Ramos (cell line): Measurements from ENCODE around the gene ARHGEF5.
"Not testable (repeated sequence)": the region's sequence is repeated elsewhere in the genome, so short reads cannot be mapped to it uniquely, and the experiment has no call there.

Source experiments
- in situ Hi-C: fragments of 300-500 bp; cut with MboI; formaldehyde crosslinking; loops from one replicate; pipeline ENCODE4 v1.14.3; 2022; ENCODE audit warnings: low sequenced_read_pairs; ENCODE audit not compliant: unreplicated experiment

The ARHGEF5 gene

DNA sequence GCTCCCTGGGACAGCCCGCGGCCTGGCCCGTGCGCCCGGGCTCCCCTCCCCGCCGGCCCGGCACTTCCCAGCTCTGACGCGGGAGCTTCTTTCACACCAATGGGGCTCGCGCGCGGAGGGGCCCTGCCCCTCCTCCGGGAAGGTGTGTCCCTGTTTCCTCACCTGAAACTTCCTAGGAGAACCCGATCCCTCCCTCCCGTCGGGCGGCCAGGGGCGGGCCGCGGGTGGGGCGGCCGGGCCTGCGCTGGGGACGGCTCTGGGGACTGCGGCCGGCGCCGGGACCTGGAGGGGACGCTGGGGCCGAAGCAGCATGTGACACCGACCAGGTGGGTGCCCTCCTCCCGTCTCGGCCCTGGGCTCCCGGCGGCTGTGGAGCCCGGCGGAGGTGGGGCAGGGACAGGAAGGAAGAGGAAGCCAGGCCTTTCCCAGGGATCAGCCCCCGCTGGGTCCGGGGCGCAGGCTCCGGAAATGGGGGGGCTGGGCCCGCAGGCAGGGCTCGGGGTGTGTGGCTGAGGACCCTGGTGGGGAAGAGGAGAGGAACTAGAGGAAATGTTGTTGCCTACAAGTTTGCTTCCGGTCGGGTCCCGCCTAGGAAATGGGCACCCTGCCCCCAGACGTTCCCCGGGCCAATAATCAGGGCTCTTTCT lies at the start of gene ARHGEF5:
Gene ARHGEF5 (plus strand): TSS at position 227 of the 647 bp plus-strand sequence. CDS start 7,268 bp downstream, outside the sequence.
- in situ Hi-C loops = not testable (repeated sequence)

DNA sequence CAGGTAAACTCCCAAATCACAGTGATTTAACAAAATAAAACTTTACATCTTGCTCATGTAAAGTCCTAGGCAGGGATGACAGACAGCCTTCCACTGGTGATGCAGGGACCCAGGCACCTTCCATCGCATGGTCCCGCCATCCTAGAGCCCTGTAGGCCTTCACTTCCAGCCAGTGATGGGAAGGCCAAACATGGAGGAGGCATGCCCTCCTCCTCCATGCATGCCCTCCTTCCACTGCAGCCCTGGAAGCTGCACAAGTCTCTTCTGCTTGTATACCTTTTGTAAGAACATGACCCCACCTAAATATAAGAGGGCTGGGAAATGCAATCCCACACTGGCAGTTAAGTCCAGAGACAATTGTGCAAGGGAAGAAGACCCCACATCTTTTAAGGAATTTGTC lies 45.5 kb upstream of the ARHGEF5 start:
- in situ Hi-C loops = not testable (repeated sequence)

DNA sequence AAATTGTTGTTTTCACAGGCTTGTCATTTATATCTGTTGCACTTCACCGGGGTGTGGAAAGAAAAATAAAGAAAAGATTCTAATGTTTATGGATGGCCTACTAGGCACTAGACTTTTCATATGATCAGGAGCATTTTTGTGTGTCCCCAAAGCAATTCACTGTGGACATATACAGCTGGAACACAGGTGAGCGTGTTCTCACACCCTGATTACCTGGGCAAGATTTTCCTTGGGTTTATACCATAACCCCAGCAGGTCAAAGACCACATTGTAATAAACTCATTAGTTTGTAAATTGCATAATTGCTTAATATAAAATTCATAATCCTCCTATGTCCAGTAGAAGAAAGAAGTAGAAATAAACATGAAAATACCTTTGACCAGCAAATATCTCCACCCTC lies 44.0 kb upstream of the ARHGEF5 start:
- in situ Hi-C loops = not testable (repeated sequence)

DNA sequence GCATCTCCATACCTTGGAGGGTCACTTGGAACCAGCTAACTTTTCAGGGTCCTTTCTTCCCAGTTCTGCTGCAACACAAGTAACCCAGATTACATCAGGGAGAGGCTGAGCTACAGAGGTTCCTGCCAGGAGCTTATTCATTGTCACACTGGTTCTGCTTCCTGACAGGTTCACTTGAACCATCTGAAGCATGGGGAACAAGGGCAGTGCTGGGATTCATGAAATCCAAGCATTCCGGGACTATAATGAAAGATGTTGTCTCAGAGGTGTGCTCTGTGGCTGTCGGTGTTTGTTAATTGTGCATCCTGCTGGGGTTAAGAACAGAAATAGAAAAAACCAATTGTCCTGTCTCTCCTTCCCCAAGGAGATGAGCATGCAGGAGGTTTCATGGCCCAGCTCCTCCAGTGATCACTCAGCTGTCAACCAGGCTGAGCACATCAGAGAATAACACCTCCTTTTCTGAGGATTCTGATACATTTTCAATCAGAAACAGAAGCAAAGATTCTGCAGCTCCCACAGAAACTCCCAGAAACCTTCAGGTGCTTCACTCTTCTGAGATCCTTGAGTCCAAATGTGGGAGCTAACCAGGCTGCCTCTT lies 43.2 kb upstream of the ARHGEF5 start, which contains the start of gene OR2A1:
Gene OR2A1 (plus strand): TSS at position 548 of the 598 bp plus-strand sequence. CDS start 5,706 bp downstream, outside the sequence.
- in situ Hi-C loops = not testable (repeated sequence)

DNA sequence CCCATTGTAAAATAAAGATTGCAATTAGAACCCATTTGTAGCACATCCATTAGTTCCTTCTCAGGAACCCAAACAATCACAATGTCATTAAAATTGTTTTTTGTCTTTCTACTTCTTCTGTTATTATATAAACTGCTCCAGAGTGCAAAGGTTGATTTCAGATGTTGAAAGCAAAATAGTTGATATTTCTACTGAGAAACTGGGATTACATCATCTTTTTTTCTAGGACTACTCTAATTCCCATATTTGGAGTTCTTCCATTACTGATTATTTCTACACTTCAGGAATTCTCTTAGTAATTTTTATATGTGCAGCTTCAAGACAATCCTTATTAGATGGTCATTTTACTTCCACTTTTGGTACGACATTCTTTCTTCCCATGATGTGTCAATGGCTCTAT lies 37.7 kb upstream of the ARHGEF5 start:
- in situ Hi-C loops = not testable (repeated sequence)

DNA sequence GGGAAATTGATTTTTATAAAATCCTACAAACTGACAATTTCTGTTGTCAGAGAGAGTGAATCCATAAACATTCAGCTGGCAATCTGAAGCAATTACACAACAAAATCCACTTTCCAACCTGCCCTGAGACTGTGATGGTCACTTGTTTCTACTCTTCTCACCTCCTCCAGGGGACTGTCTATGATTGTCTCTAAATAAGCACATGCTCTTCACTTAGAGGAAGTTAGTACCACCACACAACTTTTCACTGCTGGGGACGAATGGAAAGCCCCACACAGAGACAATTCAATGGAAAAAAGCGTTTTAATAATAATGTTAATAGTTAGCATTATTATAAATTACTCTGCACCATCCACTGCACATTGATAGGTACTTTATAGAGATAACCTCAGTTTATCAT lies 35.7 kb upstream of the ARHGEF5 start:
- in situ Hi-C loops = not testable (repeated sequence)

DNA sequence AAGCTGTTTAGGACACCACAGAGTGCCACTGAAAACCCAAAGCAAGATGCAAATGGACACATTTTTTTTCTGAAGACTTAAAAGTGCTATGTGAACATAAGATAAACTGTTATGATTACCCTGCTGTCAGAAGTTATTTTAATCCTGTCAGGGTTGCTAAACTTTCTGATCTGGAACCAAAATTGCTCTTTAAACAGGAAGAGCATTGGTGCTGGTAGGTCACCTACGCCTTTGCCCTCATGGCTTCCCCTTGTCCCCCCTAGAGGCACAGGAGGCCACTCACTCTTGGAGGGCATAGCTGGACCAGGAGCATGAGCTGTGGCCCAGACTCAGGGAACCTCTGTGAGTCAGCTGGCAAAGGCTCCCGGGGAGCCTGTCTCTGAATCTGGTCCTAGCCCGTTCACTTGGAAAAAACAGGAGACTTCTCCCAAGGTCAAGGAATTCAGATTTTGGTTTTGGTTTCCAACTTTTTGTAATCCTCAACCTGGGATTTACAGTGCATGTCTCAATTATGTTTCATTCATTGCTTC lies 33.5 kb upstream of the ARHGEF5 start:
- in situ Hi-C loops = not testable (repeated sequence)

DNA sequence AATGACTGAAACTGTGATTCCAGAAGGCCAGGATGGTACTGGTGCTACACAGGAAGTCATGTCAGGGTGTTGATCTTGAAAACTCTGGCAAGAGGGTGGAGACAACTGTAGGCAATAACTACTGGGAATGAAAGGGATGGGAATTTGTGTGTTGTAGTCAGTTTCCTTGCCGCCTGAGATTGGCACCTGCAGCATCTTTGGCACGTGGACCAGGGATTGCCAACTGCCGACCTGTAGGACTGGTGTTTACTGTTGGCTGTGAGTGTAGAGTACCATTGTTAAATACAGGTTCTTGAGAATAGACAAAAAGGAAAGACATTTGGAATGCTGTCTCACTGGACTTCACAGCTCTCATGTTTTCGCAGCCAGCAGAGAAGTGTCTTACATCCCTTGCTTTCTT lies 31.8 kb upstream of the ARHGEF5 start:
- in situ Hi-C loops = not testable (repeated sequence)

DNA sequence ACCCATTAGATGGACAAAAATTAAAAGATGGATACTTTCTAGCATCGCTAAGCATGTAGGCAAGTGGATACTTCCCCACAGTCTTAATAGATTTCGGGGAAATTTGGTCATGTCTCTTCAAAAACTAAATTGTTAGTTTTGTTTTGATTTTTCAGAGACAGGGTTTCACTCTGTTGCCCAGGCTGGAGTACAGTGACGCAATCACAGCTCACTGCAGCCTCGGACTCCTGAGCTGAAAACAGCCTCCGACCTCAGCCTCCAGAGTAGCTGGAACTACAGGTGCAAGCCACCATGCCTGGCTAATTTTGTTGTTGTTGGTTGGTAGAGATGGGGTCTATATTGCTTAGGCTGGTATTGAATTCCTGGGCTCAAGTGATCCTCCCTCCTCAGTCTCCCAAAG lies 29.3 kb upstream of the ARHGEF5 start:
- in situ Hi-C loops = not testable (repeated sequence)

DNA sequence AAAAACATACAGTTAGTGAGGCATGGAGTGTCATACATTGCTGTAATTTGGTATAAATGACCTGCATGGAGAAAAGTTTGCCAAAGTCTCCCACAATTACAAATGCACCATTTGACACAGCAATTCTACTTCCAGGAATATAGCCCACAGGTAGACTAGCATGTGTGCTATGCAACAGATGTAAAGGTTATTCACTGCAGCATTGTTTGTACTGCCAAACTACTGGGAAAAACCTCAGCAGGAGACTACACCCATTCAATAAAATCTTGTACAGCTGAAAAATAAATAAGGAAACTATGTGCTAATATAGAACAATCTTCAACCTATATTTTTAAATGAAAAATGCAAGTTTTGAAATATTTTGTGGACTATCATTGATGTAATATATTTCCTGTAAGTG lies 25.2 kb upstream of the ARHGEF5 start:
- in situ Hi-C loops = not testable (repeated sequence)

DNA sequence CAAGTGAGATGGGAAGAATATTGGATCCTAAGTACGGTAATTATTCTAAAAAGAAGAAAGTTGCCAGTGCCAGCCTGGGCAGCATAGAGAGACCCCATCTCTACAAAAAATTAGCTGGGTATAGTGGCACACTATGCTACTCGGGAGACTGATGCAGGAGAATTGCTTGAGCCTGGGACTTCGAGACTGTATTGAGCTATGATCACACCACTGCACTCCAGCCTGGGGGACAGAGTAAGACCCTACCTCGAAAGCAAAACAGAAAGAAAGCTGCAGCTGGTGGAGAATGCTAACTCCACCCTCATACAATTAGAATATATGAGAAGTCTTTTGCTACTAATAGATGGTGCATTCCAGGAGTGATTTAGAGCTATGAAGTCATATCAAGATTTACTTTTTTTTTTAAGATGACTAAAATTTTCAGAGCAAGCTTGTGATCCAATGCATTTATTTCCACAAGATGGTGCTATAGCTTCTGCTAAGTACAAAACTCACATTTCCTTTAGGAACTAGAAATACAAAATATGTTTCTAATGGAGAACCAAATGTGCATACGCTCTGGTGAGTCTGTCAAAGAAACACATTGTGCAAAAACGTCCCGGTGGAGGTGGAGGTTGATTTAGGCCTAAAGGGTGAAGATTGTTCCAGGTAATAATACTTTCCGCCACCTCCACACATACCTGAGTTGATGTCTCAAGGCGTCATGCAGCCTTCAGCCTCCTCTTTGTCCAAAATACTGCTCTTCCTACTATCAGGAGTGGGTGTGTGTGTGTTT lies 23.8 kb upstream of the ARHGEF5 start:
- in situ Hi-C loops = not testable (repeated sequence)

DNA sequence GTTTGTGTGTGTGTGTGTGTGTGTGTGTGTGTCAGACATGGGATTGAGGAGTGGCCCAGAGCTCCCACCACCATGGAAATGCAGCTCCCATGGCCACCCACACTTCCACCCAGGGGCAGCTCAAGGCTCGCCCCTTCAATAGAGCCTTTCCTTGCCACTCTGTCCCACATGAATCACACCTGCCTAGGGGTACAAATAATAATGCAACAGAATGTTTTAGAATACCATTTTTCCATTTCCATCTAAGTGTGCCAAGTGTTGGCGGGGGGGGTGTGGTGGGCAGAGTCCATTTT lies 23.3 kb upstream of the ARHGEF5 start:
- in situ Hi-C loops = not testable (repeated sequence)

DNA sequence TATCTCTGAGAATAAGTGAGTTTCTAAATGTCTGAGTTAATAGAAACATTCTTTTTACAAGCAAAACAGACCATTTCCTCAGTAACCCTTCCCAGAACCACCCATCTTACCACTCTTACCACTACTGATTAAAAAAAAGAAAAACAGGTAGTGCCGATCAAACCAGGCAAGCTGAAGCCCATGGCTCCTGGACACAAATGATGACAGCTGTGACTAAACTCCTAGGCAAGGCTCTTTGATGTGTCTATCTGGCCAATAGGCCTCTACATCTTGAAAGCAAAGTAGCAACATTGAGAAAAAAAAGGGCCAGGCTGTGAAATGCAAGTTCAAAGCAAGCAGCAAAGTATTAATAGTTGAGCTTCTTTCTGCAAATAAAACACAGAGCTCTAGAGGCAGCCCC lies 6.6 kb upstream of the ARHGEF5 start:
- in situ Hi-C loops = not testable (repeated sequence)

DNA sequence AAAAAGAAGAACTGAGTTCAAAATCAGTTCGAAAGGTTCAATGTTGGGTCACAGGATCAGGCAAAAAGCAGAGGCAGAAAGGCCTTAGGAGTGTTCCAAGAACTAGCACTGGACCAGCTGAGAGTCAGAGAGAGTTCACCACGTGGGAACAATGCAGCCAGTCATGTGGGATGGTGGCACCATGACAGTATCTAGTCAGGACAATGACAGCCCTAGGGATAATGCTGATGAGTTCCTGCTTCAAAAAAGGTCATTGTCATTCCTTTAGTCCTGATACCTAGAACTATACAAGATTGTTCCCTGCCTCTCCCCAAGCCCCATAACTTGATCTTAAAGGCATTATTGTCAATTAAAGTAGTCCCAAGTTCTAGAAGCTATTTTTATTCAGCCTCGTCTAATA lies 3.5 kb upstream of the ARHGEF5 start:
- in situ Hi-C loops = not testable (repeated sequence)

DNA sequence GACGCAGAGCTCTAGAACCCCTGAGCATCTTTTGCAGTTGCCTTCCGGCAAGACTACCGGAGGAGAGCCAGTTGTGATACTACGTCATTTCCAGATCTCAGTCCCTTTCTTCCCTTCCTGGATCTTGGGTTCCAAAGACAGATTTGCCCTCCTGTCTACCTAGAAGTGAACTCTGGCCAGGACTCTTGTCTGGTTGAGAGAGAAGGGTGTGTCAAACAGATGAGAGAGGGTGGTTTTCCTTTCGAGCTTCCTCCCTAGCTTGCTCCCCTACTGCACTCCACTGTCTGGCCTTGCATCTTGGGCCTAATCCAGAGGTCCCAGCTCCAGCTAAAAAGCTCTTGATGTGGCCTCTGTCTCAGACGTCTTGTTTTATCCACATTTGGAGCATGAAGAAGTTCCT lies 983 bp downstream of the ARHGEF5 start:
- in situ Hi-C loops = not testable (repeated sequence)

DNA sequence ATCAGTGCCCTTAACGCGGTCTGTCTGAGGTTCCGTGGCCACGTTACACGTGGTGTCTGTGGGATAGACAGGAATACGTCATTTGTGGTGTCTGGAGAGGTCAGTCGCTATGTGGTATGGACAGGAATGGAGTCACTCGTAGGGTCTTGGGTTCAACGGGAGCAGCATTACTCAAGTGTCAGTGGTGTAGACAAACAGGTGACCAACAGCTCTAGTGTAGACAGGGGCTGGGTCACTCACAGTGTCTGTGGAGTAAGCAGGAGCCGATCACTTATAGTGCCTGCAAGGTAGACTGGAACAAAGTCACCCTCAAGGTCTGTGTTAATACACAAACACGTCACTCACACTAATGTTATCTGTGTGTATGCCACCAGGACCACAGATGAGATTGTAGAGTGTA lies 1.7 kb downstream of the ARHGEF5 start:
- in situ Hi-C loops = not testable (repeated sequence)

DNA sequence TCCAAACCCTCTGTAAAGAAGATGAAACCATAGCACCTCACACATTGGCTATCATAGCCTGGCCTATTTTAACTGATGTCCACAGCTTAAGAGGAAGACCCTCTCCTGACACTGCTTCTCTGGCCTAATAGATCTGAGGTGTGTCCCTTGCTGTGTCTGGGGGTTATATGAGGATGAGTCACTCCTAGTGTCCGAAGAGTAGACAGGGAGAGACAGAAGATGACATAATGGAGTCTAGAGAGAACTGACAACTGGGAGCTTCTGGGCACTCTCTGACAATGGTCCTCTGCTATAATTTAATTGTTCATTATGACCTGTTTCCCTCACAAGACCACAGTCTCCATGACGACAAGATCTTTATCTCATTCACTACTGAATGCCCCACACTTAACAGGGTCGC lies 6.9 kb downstream of the ARHGEF5 start:
- in situ Hi-C loops = not testable (repeated sequence)

DNA sequence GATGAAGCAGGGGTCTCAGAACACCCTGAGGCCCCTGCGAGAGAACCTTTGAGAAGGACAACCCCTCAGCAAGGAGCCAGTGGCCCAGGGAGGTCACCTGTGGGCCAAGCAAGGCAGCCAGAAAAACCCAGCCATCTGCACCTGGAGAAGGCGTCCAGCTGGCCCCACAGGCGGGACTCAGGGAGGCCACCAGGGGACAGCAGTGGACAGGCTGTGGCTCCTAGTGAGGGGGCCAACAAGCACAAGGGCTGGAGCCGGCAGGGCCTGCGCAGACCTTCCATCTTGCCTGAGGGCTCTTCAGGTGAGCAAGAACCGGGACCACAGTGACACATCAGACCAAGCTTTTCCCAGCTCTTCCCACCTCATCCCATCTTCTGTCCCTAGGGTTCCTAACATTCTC lies 10.3 kb downstream of the ARHGEF5 start:
- in situ Hi-C loops = not testable (repeated sequence)

DNA sequence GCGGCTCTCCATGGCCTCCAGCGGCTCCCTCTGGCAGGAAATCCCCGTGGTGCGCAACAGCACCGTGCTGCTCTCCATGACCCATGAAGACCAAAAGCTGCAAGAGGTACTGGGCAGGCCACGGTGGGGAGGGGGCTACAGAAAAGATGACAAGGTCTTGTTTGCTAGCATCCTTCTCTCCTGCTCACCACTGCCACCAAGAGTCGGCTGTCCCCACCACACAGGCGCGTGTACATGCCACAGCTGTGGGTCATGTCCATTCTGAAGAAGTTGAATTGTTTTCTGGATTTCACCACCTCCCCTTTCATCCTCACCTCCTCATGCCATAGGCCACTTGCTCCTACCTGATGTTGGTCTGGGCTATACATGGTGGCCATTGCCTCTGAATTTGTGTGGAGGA lies 12.0 kb downstream of the ARHGEF5 start:
- in situ Hi-C loops = not testable (repeated sequence)

DNA sequence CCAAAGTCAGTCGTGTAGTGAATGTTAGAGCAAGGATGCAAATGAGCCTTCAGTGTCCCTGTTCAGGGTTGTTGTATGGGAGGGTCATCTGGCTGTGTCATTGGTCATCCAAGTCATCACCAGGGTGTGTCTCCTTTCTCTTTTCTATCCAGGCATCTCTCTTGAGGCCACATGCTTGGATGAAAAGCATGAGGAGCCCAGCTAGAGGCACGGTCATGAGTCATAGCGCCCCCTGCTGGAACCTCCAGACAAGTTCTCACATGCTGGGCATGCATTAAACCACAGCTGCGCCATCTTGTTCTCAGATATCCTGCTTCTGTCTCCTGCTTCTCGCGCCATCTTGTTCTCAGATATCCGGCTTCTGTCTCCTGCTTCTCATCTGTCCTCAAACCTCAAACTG lies 14.0 kb downstream of the ARHGEF5 start:
- in situ Hi-C loops = not testable (repeated sequence)

DNA sequence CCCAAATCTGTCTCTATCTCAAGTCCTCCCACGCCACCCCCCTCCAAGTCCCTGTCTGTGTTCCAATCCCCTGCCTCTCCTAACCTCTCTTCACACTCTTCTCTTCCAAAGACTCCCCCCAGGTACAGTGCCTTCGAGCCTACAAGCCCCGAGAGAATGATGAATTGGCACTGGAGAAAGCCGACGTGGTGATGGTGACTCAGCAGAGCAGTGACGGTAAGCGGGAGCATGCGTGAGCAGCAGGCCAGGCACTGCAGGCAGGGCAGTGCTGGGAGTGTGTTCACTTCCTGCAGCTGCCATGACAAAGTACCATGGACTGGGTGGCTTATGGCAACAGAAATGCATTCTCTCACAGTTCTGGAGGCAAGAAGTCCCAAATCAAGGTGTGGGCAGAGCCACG lies 23.4 kb downstream of the ARHGEF5 start:
- in situ Hi-C loops = no loop called here
